ENCODE measurements around the gene DNAL1. TPM values are rescaled to one million over a fixed set of nuclear protein-coding genes. Genes with fewer than 3 reads are reported as not detected.
"Not testable (repeated sequence)": the region's sequence is repeated elsewhere in the genome, so short reads cannot be mapped to it uniquely, and the experiment has no call there.

The DNAL1 gene
- total RNA-seq, 1 experiment from 2014 or later = 14.6 TPM

DNA sequence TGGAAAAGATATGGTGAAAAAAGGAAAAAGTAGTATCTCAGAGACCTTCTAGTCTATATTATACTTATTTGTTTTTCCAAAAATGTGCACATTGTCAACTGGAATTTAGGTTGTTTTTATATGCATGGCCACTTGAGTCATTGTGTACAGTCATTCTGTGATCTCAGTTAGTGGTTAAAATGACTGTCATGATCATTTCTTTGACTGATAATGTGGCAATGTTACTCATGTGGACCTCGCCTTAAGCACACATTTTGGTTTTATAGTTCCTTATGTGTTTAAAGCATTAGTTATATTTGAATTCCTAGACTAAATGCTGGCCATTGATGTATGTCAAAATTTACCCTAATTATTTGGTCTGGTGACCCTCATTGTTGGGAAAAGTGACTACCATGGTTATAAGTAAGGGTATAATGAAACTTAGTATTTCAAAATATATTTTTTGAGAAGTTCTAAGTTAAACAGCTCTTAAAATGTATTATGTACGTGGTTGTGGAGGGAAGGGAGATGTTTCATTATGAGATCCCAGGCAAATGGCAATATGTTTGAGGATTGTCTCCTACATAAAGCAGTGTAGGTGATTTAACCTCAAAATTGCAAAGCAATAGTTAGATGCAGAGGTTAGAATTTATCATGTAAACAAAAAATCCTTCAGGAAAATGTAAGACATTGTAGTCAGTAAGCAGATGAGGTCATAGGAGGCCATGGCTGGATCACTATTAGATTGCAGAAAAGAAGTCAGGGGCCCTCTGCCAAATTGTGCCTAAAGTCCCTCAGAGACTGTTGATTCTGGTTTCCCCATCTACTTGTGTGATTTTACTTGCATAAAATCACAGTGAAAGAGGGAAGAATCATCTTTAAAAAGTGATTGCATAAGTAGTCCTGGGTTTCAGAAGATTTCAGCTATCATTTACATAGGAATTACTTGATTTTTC, 51.9 kb downstream of the DNAL1 start:
- Histone ChIP-seq H3K9me2 (ENCODE audit: insufficient read depth) (no peaks in the 10 kb centered on the region), H3K4me1 (ENCODE audit: control insufficient read depth in 1 of 2, insufficient read depth in 2 of 2, low read length in 2 of 2) (peaks cover 0 to 6% of the 10 kb centered on the region in 2 experiments; a peak in 1 of 4 replicates), H3K9ac (ENCODE audit: low read length) (no peak overlapping the region), H3K79me2 (ENCODE audit: insufficient read depth, low read length) (no peaks in the 10 kb centered on the region), H3K9me3 (ENCODE audit: control insufficient read depth in 1 of 2, insufficient read depth in 1 of 2, low read depth in 1 of 2, low read length in 2 of 2) (no peaks in the 10 kb centered on the region), H3K27ac (ENCODE audit: low read depth, low read length) (no peak overlapping the region), H3K36me3 (ENCODE audit: control insufficient read depth in 1 of 2, insufficient read depth in 2 of 2, low read length in 2 of 2) (no peaks in the 10 kb centered on the region), H4K20me1 (ENCODE audit: insufficient read depth) (no peaks in the 10 kb centered on the region), H2AFZ (ENCODE audit: low read depth, low read length, poor library complexity, severe bottlenecking) (no peak overlapping the region), H3K27me3 (ENCODE audit: insufficient read depth, low read length) (no peaks in the 10 kb centered on the region), H3K4me2 (ENCODE audit: low read length) (peak overlapping the region; percentile 4; the same call in 1 of the 2 replicates), H3K4me3 (replicated peaks in 1 of 2; ENCODE audit: low read depth in 1 of 2, low read length in 2 of 2) (no peak overlapping the region)
- ChIA-PET RAD21 (ENCODE audit: low non-redundant PET in 1 of 2, low total read pairs in 2 of 2, uncharacterized antibody in 2 of 2, unreplicated experiment in 2 of 2) (no interaction called here), CTCF (no interaction called here), POLR2A (no interaction called here)
- no TSS peak for BruUV-seq (replicated peaks)
- ATAC-seq = peak; percentile 40; the same call in 1 of the 2 replicates
- peak; percentile 13 for DNase-seq (ENCODE audit: low read depth, low spot score)
- intact Hi-C loops (cut with micrococcal nuclease) = no loop called here
- peak; percentile 19; the same call in 1 of the 2 replicates for TF ChIP-seq FOSL1 (IDR thresholded peaks at IDR 0.05; ENCODE audit: low read depth)
- no peak for TF ChIP-seq SRF (IDR thresholded peaks at IDR 0.05; ENCODE audit: low read depth)

DNA sequence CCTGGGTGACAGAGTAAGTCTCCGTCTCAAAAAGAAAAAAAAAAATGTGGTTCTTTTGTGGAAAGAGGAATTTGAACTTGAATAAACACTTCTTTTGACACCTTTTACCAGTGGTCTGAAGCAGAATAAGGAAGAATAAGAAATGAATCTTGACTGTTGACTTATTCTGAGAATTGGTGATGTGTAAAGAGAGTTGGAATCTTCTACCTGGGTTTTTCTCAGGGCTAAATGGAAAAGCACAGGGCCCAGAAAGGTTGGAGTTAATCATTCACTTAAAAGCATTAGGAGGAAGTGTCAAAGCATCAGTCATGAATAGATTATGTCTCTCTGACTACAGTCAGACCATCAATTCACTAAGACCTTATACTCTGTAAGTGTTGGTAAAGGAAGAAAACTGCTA, 55.5 kb downstream of the DNAL1 start:
- ATAC-seq = no peak
- no peak overlapping the region for H3K4me2 ChIP-seq (ENCODE audit: low read length)

DNA sequence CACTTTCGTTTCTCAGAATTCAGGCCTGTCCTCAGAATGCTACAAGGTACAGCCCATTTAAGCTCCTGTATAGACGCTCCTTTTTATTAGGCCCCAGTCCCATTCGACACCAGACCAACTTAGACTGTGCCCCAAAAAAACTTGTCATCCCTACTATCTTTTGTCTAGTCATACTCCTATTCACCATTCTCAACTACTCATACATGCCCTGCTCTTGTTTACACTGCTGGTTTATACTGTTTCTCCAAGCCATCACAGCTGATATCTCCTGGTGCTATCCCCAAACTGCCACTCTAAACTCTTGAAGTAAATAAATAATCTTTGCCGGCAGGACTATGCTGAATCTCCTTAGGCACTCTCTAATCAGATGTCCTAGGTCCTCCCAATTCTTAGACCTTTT, 63.3 kb downstream of the DNAL1 start:
- H2AFZ ChIP-seq (ENCODE audit: low read depth, low read length, poor library complexity, severe bottlenecking); H3K9me2 ChIP-seq (ENCODE audit: insufficient read depth); CTCF ChIA-PET; H4K20me1 ChIP-seq (ENCODE audit: insufficient read depth); H3K4me3 ChIP-seq (replicated peaks in 1 of 2; ENCODE audit: low read depth in 1 of 2, low read length in 2 of 2); BruUV-seq (replicated peaks); ATAC-seq; DNase-seq (ENCODE audit: low read depth, low spot score); H3K27ac ChIP-seq (ENCODE audit: low read depth, low read length); intact Hi-C loops (cut with micrococcal nuclease); H3K4me1 ChIP-seq (ENCODE audit: control insufficient read depth in 1 of 2, insufficient read depth in 2 of 2, low read length in 2 of 2); H3K79me2 ChIP-seq (ENCODE audit: insufficient read depth, low read length); RAD21 ChIA-PET (ENCODE audit: low non-redundant PET in 1 of 2, low total read pairs in 2 of 2, uncharacterized antibody in 2 of 2, unreplicated experiment in 2 of 2); H3K36me3 ChIP-seq (ENCODE audit: control insufficient read depth in 1 of 2, insufficient read depth in 2 of 2, low read length in 2 of 2); H3K9ac ChIP-seq (ENCODE audit: low read length); POLR2A ChIA-PET; H3K4me2 ChIP-seq (ENCODE audit: low read length); H3K9me3 ChIP-seq (ENCODE audit: control insufficient read depth in 1 of 2, insufficient read depth in 1 of 2, low read depth in 1 of 2, low read length in 2 of 2); H3K27me3 ChIP-seq (ENCODE audit: insufficient read depth, low read length): not testable (repeated sequence)

More for the DNA sequence above, 55.5 kb downstream of the DNAL1 start:
- Histone ChIP-seq H3K36me3 (ENCODE audit: control insufficient read depth in 1 of 2, insufficient read depth in 2 of 2, low read length in 2 of 2) (no peaks in the 10 kb centered on the region), H4K20me1 (ENCODE audit: insufficient read depth) (no peaks in the 10 kb centered on the region), H3K9me2 (ENCODE audit: insufficient read depth) (no peaks in the 10 kb centered on the region), H3K9me3 (ENCODE audit: control insufficient read depth in 1 of 2, insufficient read depth in 1 of 2, low read depth in 1 of 2, low read length in 2 of 2) (no peaks in the 10 kb centered on the region), H3K27me3 (ENCODE audit: insufficient read depth, low read length) (no peaks in the 10 kb centered on the region), H3K4me3 (replicated peaks in 1 of 2; ENCODE audit: low read depth in 1 of 2, low read length in 2 of 2) (no peak overlapping the region), H3K79me2 (ENCODE audit: insufficient read depth, low read length) (no peaks in the 10 kb centered on the region), H3K9ac (ENCODE audit: low read length) (no peak overlapping the region), H3K4me1 (ENCODE audit: control insufficient read depth in 1 of 2, insufficient read depth in 2 of 2, low read length in 2 of 2) (peaks cover 0 to 6% of the 10 kb centered on the region in 2 experiments; a peak in 1 of 4 replicates), H2AFZ (ENCODE audit: low read depth, low read length, poor library complexity, severe bottlenecking) (no peak overlapping the region), H3K27ac (ENCODE audit: low read depth, low read length) (no peak overlapping the region)
- TF ChIP-seq, protein P1, sequence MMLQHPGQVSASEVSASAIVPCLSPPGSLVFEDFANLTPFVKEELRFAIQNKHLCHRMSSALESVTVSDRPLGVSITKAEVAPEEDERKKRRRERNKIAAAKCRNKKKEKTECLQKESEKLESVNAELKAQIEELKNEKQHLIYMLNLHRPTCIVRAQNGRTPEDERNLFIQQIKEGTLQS (IDR thresholded peaks at IDR 0.05) = no peak
- TF ChIP-seq, protein P2, sequence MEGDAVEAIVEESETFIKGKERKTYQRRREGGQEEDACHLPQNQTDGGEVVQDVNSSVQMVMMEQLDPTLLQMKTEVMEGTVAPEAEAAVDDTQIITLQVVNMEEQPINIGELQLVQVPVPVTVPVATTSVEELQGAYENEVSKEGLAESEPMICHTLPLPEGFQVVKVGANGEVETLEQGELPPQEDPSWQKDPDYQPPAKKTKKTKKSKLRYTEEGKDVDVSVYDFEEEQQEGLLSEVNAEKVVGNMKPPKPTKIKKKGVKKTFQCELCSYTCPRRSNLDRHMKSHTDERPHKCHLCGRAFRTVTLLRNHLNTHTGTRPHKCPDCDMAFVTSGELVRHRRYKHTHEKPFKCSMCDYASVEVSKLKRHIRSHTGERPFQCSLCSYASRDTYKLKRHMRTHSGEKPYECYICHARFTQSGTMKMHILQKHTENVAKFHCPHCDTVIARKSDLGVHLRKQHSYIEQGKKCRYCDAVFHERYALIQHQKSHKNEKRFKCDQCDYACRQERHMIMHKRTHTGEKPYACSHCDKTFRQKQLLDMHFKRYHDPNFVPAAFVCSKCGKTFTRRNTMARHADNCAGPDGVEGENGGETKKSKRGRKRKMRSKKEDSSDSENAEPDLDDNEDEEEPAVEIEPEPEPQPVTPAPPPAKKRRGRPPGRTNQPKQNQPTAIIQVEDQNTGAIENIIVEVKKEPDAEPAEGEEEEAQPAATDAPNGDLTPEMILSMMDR (IDR thresholded peaks at IDR 0.05 in 2 of 3, conservative IDR thresholded peaks at IDR 0.05 in 1 of 3; ENCODE audit: borderline replicate concordance in 1 of 3, insufficient read depth in 1 of 3, low read depth in 2 of 3, low read length in 2 of 3) = no peak
- TF ChIP-seq EZH2 (IDR thresholded peaks at IDR 0.05) = no peak
- TF ChIP-seq, protein P3, sequence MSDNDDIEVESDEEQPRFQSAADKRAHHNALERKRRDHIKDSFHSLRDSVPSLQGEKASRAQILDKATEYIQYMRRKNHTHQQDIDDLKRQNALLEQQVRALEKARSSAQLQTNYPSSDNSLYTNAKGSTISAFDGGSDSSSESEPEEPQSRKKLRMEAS (IDR thresholded peaks at IDR 0.05) = no peak
- ChIA-PET POLR2A (no interaction called here), CTCF (no interaction called here), RAD21 (ENCODE audit: low non-redundant PET in 1 of 2, low total read pairs in 2 of 2, uncharacterized antibody in 2 of 2, unreplicated experiment in 2 of 2) (no interaction called here)
- intact Hi-C loops (cut with micrococcal nuclease) = no loop called here
- DNase-seq (ENCODE audit: low read depth, low spot score) = no peak
- no TSS peak for BruUV-seq (replicated peaks)
